C4-2B (cell line): Measurements from ENCODE around the gene MUC15.
"Not testable (repeated sequence)": the region's sequence is repeated elsewhere in the genome, so short reads cannot be mapped to it uniquely, and the experiment has no call there.

ENCODE experiments used
- H3K27ac ChIP-seq: fragments of 450-650 bp; 2 replicates; pipeline ENCODE4 v1.5.1; 2017
- CTCF ChIP-seq: fragments of 450-650 bp; conservative IDR thresholded peaks from 2 replicates; pipeline ENCODE4 v1.5.1; 2017; ENCODE audit warnings: mild to moderate bottlenecking
- ZFX ChIP-seq: fragments of 450-650 bp; IDR thresholded peaks from 2 replicates; pipeline ENCODE4 v1.6.1; 2017

MUC15 gene

GRCh38 chr11:26607725-26608506, 35.9 kb upstream of the MUC15 start:
- H3K27ac ChIP-seq, result no peak overlapping the region
- TF ChIP-seq ZFX (no peak), CTCF (no peak)

- TF ChIP-seq ZFX (no peak), CTCF (no peak)
- no peak overlapping the region for H3K27ac ChIP-seq
These were observed 27.9 kb upstream of the MUC15 start for GRCh38 chr11:26599876-26600434.

GRCh38 chr11:26599425-26599824, 27.4 kb upstream of the MUC15 start:
- H3K27ac ChIP-seq, result no peak overlapping the region
- TF ChIP-seq ZFX (no peak), CTCF (no peak)

- TF ChIP-seq ZFX, result no peak
- no peak for TF ChIP-seq CTCF
- H3K27ac ChIP-seq, result no peak overlapping the region
These were observed 25.8 kb upstream of the MUC15 start for GRCh38 chr11:26597899-26598298.

GRCh38 chr11:26597049-26597689, 25.1 kb upstream of the MUC15 start:
- not testable (repeated sequence) for H3K27ac ChIP-seq

- H3K27ac ChIP-seq, result not testable (repeated sequence)
These were observed 23.3 kb upstream of the MUC15 start for GRCh38 chr11:26595207-26595865.

GRCh38 chr11:26593691-26594090, 21.6 kb upstream of the MUC15 start:
- H3K27ac ChIP-seq, result no peak overlapping the region
- TF ChIP-seq ZFX (no peak), CTCF (no peak)

- no peak for TF ChIP-seq ZFX
- no peak for TF ChIP-seq CTCF
- no peak overlapping the region for H3K27ac ChIP-seq
These were observed 15.0 kb upstream of the MUC15 start for GRCh38 chr11:26587073-26587472.
